AG10803 (cell line): ENCODE measurements around the gene FCSK.
"Not testable (repeated sequence)": the region's sequence is repeated elsewhere in the genome, so short reads cannot be mapped to it uniquely, and the experiment has no call there.

ENCODE experiments used
- DNase-seq: peaks from one replicate; pipeline ENCODE4 v3.0.0; 2010; ENCODE audit warnings: low read depth
- H3K4me3 ChIP-seq: 2 replicates; pipeline ENCODE4 v1.5.1; 2011; ENCODE audit warnings: mild to moderate bottlenecking, low read length, control low read depth
- TF ChIP-seq, protein P1 (sequence below): conservative IDR thresholded peaks from 2 replicates; pipeline ENCODE4 v1.5.1; 2011; ENCODE audit warnings: mild to moderate bottlenecking, low read length, control low read depth, inconsistent platforms

The FCSK gene

GRCh38 chr16:70440009-70440692 is 14.2 kb upstream of the FCSK start:
- TF ChIP-seq, protein P1, sequence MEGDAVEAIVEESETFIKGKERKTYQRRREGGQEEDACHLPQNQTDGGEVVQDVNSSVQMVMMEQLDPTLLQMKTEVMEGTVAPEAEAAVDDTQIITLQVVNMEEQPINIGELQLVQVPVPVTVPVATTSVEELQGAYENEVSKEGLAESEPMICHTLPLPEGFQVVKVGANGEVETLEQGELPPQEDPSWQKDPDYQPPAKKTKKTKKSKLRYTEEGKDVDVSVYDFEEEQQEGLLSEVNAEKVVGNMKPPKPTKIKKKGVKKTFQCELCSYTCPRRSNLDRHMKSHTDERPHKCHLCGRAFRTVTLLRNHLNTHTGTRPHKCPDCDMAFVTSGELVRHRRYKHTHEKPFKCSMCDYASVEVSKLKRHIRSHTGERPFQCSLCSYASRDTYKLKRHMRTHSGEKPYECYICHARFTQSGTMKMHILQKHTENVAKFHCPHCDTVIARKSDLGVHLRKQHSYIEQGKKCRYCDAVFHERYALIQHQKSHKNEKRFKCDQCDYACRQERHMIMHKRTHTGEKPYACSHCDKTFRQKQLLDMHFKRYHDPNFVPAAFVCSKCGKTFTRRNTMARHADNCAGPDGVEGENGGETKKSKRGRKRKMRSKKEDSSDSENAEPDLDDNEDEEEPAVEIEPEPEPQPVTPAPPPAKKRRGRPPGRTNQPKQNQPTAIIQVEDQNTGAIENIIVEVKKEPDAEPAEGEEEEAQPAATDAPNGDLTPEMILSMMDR, result no peak
- no peak for DNase-seq
- H3K4me3 ChIP-seq, result no peak overlapping the region

GRCh38 chr16:70441406-70441990 is 12.9 kb upstream of the FCSK start:
- H3K4me3 ChIP-seq, result no peak overlapping the region
- DNase-seq, result no peak
- TF ChIP-seq, protein P1, result no peak

GRCh38 chr16:70442344-70442743 is 12.1 kb upstream of the FCSK start:
- no peak overlapping the region for H3K4me3 ChIP-seq
- TF ChIP-seq, protein P1, result no peak
- no peak for DNase-seq

DNA sequence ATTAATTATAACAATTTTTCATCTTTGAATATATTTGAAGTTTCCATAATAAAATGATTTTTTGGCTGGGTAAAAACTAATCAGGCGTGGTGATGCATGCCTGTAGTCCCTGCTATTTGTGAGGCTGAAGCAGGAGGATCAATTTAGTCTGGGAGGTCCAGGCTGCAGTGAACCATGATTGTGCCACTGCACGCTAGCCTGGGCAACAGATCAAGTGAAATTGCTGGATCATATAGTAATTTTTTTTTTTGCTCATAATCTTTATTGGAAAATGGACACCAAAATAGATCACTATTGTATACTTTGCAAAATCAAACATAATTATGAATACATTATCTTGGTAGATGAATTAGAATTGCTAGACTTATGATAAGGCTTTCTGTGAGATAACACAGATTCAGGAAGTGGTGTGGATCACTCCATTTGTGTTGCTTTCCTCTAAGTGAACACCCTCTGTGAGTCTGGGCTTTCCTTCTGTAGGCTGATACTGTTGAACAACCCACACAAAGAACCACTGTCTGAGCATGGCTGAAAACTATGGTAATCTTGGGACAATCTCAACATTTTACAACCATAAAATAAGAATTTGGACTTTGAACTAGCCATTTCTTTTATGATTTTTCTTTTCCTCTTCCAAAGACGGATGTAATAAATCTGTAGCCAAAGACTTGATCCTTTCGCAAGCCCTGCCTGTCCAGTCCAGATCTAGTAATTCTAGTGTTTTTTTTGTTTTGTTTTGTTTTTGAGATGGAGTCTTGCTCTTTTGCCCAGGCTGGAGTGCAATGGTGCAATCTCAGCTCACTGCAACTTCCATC is 9.9 kb upstream of the FCSK start:
- peak; percentile 53 for DNase-seq
- H3K4me3 ChIP-seq, result no peak overlapping the region
- TF ChIP-seq, protein P1, result no peak

DNA sequence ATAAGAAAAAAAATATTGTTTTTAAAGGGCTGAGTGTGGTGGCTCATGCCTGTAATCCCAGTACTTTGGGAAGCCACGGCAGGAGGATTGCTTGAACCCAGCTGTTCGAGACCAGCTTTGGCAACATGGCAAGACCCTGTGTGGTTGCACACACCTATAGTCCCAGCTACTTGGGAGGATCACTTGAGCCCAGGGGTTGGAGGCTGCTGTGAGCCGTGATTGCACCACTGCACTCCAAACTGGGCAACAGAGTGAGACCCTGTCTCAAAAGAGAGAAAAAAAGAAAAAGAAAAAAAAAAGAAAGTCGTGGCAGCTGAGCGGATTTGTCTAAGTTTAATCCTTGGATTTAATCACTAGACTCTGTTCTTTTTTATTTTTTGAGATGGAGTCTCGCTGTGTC is 6.3 kb upstream of the FCSK start:
- no peak overlapping the region for H3K4me3 ChIP-seq
- TF ChIP-seq, protein P1, result no peak
- no peak for DNase-seq

GRCh38 chr16:70450142-70451003 is 4.0 kb upstream of the FCSK start:
- not testable (repeated sequence) for DNase-seq, H3K4me3 ChIP-seq

DNA sequence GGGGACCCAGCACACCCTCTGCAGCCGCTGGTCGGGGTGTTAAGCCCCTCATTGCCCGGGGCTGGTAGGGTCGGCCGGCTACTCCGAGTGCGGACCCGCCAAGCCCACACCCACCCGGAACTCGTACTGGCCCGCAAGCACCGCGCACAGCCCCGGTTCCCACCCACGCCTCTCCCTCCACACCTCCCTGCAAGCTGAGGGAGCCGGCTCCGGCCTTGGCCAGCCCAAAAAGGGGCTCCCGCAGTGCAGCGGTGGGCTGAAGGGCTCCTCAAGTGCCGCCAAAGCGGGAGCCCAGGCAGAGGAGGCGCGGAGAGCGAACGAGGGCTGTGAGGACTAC is 3.4 kb upstream of the FCSK start:
- DNase-seq, H3K4me3 ChIP-seq: not testable (repeated sequence)
